BJ (cell line): ENCODE data around the gene MRPL21. TPM values are rescaled to one million over a fixed set of nuclear protein-coding genes. Genes with fewer than 3 reads are reported as not detected.

ENCODE experiments used
- CTCF ChIA-PET: fragments of 350-600 bp; formaldehyde crosslinking; extraction: SDS; loops from one replicate; lab custom pipeline; 2021; ENCODE audit warnings: antibody characterized with exemption, inconsistent platforms; lab: Yijun Ruan, JAX
- POLR2A ChIA-PET: fragments of 300-600 bp; sonication (Branson Sonifier 250); formaldehyde crosslinking; extraction: SDS; loops from one replicate; lab custom pipeline; 2021; ENCODE audit warnings: antibody characterized with exemption; lab: Charles Lee
- DNase-seq: peaks from one replicate; pipeline ENCODE4 v3.0.0-alpha.2; 2011; ENCODE audit warnings: low read depth
- H3K27me3 ChIP-seq: 2 replicates; pipeline ENCODE4 v1.6.0; 2011; ENCODE audit warnings: low read length; ENCODE audit not compliant: control insufficient read depth, insufficient read depth
- H3K36me3 ChIP-seq: 2 replicates; pipeline ENCODE4 v1.5.1; 2011; ENCODE audit warnings: low read length; ENCODE audit not compliant: control insufficient read depth, insufficient read depth
- H3K4me3 ChIP-seq: 2 replicates; pipeline ENCODE4 v1.5.1; 2011; ENCODE audit warnings: low read depth, mild to moderate bottlenecking, control low read depth, low read length
- polyA plus RNA-seq: library from polyadenylated mRNA; depleted of rRNA; stranded (reverse); fragments of >200 nt; gene quantifications from 2 replicates; pipeline ENCODE4 v1.2.3, GENCODE V29; 2011
- TF ChIP-seq, protein P1 (sequence below): IDR thresholded peaks from 2 replicates; pipeline ENCODE4 v1.5.1; 2011; ENCODE audit warnings: low read depth, mild to moderate bottlenecking, control low read depth, inconsistent platforms, low read length, moderate library complexity; ENCODE audit not compliant: insufficient read depth

Gene MRPL21
- polyA plus RNA-seq, 1 experiment: 57.2 TPM

DNA sequence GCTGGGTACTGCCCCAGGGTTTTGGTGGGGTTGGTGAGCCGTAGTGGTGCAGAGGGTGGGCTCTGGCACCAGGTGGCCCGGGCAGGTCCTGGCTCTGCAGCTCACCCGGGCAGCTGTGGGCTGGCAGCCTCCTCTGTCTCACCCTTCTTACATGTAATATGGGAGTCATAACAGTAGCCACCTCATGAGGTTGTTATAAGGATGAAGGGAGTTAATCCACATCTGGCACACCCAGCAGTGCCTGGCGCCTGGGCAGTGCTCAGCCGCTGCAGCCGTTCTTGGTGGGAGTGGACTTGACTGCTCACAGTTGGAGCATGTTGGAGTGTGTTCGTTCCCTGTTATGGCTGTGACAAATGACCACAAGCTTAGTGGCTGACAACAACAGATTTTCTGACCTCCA lies 28.7 kb upstream of the MRPL21 start:
- ChIA-PET CTCF (interaction anchor here (0.7 kb wide), 1 partner anchor 42 kb away, joined by 3 read pairs; no protein-coding TSS in a partner anchor), POLR2A (no interaction called here)
- TF ChIP-seq, protein P1, sequence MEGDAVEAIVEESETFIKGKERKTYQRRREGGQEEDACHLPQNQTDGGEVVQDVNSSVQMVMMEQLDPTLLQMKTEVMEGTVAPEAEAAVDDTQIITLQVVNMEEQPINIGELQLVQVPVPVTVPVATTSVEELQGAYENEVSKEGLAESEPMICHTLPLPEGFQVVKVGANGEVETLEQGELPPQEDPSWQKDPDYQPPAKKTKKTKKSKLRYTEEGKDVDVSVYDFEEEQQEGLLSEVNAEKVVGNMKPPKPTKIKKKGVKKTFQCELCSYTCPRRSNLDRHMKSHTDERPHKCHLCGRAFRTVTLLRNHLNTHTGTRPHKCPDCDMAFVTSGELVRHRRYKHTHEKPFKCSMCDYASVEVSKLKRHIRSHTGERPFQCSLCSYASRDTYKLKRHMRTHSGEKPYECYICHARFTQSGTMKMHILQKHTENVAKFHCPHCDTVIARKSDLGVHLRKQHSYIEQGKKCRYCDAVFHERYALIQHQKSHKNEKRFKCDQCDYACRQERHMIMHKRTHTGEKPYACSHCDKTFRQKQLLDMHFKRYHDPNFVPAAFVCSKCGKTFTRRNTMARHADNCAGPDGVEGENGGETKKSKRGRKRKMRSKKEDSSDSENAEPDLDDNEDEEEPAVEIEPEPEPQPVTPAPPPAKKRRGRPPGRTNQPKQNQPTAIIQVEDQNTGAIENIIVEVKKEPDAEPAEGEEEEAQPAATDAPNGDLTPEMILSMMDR: no peak
- H3K4me3 ChIP-seq: no peak overlapping the region
- peaks cover 37% of the 10 kb centered on the region for H3K36me3 ChIP-seq
- no peaks in the 10 kb centered on the region for H3K27me3 ChIP-seq
- DNase-seq: no peak

DNA sequence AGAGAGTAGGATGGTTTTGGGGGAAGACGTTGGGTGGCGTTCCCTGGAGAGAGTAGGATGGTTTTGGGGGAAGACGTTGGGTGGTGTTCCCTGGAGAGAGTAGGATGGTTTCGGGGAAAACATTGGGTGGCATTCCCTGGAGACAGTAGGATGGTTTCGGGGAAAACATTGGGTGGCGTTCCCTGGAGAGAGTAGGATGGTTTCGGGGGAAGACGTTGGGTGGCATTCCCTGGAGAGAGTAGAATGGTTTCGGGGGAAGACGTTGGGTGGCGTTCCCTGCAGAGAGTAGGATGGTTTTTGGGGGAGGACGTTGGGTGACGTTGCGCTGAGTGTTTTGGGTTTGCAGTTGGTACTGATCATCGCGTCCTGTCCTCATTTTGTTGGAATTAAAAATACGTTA lies 28.3 kb upstream of the MRPL21 start:
- Histone ChIP-seq H3K27me3 (no peaks in the 10 kb centered on the region), H3K36me3 (peaks cover 34% of the 10 kb centered on the region), H3K4me3 (no peak overlapping the region)
- TF ChIP-seq, protein P1: no peak
- POLR2A ChIA-PET: no interaction called here
- CTCF ChIA-PET: no interaction called here
- DNase-seq: no peak

DNA sequence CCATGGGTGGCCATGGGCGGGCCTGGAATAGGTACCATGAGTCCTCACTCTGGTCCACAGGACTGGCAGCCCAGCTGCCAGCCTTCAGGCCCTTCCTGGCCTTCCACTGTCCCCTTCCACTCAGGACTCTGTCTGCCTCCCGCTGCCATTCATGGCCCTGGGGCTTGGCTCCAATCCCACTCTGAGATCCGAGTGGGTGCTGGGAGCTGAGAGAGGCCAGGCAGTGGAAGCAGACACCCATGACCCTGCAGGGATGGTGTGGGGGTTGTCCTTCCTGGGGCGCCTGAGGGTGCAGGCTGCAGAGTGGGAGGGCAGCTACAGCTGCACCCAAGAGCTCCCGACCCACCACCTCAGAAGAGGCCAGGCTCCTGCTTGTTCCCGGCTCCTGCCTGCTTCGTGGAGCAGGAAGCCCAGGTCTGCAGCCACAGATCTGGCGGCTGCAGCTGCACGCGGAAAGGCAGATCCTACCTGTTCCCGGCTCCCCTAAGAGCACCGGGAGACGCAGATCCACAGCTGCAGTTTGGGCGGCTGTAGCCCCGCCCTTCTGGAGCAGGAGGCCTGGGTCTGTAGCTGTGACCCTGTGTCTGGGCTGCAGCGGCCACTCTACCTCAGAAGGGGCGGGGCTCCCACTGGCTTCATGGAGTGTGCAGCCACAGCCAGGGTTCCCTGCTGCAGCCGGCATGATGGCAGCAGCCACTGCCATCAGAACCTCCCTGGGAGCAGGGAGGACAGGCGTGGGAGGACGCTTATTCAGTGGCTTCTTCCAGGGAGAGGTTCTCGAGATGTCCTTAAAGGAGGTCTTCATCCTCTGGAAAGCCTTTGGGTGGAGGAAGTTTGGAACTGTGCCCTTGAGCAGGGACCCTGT lies 27.6 kb upstream of the MRPL21 start:
- CTCF ChIA-PET: no interaction called here
- DNase-seq: no peak
- POLR2A ChIA-PET: no interaction called here

DNA sequence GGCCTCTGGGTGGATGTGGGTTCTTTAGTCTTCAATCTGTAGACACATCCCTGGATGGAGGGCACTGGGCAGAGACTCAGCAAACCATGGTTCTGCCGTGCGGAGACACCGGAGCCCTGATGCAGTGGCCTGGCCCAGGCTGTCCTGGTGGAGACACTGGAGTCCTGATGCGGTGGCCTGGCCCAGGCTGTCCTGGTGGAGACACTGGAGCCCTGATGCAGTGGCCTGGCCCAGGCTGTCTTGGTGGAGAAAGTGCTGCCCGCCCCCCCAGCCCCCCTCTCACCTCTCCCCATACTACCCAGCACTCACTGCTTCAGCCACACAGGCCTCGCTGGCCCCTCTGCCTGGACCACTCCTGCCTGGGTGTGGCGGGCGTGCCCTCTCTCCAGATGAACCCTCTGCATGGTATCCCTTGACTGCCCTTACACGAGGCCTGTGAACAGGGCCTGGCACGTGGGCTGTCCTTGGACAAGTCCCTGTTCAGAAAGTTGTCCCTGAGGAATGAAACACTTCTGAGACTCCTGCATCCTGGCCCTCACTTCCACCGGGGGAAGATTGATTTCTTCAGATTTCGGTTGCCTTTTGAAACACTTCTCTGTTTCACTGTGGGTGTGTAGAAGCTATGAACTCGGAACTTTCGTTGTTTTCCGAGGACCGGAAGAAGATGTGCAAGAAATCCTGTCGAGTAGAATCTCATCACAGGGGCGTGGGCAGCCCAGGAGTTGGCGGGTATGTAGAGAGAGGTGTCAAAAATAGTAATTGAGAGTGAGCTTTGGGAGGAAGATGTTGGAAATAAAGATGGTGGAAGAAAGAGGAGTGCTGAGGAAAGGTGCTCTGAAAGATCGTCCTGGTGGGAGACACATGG lies 26.3 kb upstream of the MRPL21 start:
- TF ChIP-seq, protein P1: no peak
- Histone ChIP-seq H3K27me3 (no peaks in the 10 kb centered on the region), H3K4me3 (no peak overlapping the region), H3K36me3 (peaks cover 23% of the 10 kb centered on the region)
- ChIA-PET CTCF (no interaction called here), POLR2A (no interaction called here)
- no peak for DNase-seq

More for the DNA sequence above, 27.6 kb upstream of the MRPL21 start:
- H3K36me3 ChIP-seq: peaks cover 31% of the 10 kb centered on the region
- H3K27me3 ChIP-seq: no peaks in the 10 kb centered on the region
- TF ChIP-seq, protein P1: no peak
- H3K4me3 ChIP-seq: no peak overlapping the region

DNA sequence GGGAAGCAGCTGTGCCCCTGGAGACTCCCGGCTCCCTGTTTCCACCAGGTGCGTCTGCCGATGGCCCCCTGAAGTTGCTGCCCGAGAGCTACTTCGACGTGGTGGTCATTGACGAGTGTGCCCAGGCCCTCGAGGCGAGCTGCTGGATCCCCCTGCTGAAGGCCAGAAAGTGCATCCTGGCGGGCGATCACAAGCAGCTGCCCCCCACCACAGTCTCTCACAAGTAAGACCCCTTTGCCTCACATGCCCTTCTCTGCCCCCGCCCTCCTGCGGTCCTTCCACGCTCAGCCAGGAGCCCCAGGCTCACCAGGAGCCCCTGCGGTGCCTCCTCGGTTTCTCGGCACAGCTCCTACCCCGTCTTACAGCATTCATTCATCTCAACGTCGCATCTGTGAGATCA lies 25.5 kb upstream of the MRPL21 start:
- CTCF ChIA-PET: no interaction called here
- POLR2A ChIA-PET: no interaction called here
- Histone ChIP-seq H3K4me3 (no peak overlapping the region), H3K27me3 (no peaks in the 10 kb centered on the region), H3K36me3 (peaks cover 25% of the 10 kb centered on the region)
- TF ChIP-seq, protein P1: no peak
- DNase-seq: no peak
